ENCODE results near the gene UBE2U. TPM values are rescaled to one million over a fixed set of nuclear protein-coding genes. Genes with fewer than 3 reads are reported as not detected.

UBE2U gene
- total RNA-seq, 1 experiment from 2014 or later = not detected

DNA sequence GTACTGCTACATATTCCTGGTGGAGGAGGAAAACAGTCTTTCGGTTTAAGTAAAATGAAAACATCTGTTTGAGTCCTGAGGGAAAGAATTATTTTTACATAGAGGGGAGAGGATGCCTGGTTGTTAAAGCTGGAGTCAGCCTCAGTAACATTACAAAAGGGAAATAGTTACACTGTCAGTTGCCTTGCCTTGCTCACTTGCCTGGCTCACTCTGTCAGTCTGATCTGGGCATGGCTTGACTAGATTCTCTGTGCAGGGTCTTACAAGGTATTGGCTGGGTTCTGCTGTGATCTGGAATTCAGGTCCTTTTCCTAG is 8.4 kb upstream of the UBE2U start:
- no peaks in the 10 kb centered on the region for H3K36me3 Mint-ChIP-seq (ENCODE audit: insufficient read depth, unreplicated experiment)
- intact Hi-C loops (cut with micrococcal nuclease; ENCODE audit: unreplicated experiment) = no loop called here

DNA sequence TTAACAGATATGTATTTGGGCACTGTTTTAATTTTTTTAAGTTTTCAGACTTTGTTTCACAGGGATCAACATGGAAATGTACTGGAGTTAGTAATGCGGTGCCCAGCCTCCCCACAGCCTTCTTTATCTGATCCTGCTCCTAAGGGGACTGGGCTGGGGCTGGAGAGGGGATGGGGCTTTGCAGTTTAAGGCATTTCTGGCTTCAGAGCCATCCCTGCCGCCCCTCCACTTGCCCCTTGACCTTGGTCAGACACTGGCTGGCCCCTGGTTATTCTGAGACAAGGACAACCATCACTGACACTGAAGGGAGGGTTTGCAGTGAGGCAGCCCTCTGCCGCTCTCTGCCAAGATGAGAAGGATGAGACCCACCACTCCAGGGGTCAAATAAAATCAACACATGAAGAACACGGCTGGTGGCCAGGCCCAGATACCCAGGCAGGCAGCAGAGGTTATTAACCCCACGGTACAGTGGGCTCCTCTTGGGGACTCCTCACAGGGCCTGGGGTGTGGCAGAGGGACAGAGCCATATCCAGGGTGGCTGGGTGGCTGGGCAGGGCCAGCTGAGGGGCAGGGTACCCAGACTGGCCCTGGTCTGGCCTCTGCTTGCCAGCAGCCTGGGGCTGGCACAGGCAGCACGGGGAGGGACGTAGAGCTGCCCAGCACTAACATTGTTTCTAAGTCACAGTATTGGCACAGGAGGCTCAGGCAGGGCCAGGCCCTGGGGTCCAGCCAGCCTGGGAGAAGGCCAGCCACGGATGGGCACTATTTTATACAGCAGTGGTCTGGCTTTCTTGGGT is 7.2 kb upstream of the UBE2U start:
- Mint-ChIP-seq H3K9me3 (ENCODE audit: low read depth, unreplicated experiment) (no peaks in the 10 kb centered on the region), H3K36me3 (ENCODE audit: insufficient read depth, unreplicated experiment) (no peaks in the 10 kb centered on the region), H3K27me3 (ENCODE audit: unreplicated experiment) (no peaks in the 10 kb centered on the region), H3K4me1 (ENCODE audit: low read depth, unreplicated experiment) (no peaks in the 10 kb centered on the region), H3K27ac (ENCODE audit: unreplicated experiment) (no peak overlapping the region), H3K4me3 (ENCODE audit: low read depth, unreplicated experiment) (no peak overlapping the region)
- intact Hi-C loops (cut with micrococcal nuclease; ENCODE audit: unreplicated experiment) = no loop called here
- TF ChIP-seq CTCF (IDR thresholded peaks at IDR 0.05; ENCODE audit: unreplicated experiment) = no peak
- CTCF ChIA-PET = no interaction called here
- no peak for DNase-seq
- BruUV-seq (replicated peaks) = no TSS peak

More for the DNA sequence above, 8.4 kb upstream of the UBE2U start:
- Mint-ChIP-seq H3K27ac (ENCODE audit: unreplicated experiment) (no peak overlapping the region), H3K27me3 (ENCODE audit: unreplicated experiment) (no peaks in the 10 kb centered on the region), H3K4me1 (ENCODE audit: low read depth, unreplicated experiment) (no peaks in the 10 kb centered on the region), H3K9me3 (ENCODE audit: low read depth, unreplicated experiment) (no peaks in the 10 kb centered on the region), H3K4me3 (ENCODE audit: low read depth, unreplicated experiment) (no peak overlapping the region)
- BruUV-seq (replicated peaks) = no TSS peak
- CTCF ChIA-PET = interaction anchor here (1.2 kb wide), 1 partner anchor 19 kb away, joined by 3 read pairs; no protein-coding TSS in a partner anchor
- no peak for TF ChIP-seq CTCF (IDR thresholded peaks at IDR 0.05; ENCODE audit: unreplicated experiment)
- no peak for DNase-seq

DNA sequence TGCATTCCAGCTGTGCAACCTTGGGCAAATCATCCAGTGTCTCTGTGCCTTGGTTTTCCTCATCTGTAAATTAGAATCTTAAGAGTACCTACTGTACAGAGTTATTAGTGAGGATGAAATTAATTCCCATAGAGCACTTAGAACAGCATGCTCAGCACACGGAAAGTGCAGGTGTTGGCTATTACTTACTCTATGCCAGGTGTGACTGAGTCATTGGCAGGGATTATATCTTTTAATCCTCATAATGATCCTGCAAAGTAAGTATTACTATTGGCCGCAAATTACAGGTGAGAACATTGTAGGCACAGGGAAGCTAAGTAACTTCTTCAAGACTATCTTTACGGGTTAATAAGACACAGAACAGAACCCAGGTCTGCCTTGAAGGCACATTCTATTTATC is 6.3 kb upstream of the UBE2U start:
- CTCF ChIA-PET = no interaction called here
- H3K4me1 Mint-ChIP-seq (ENCODE audit: low read depth, unreplicated experiment) = no peaks in the 10 kb centered on the region
- intact Hi-C loops (cut with micrococcal nuclease; ENCODE audit: unreplicated experiment) = no loop called here
- no peak for TF ChIP-seq CTCF (IDR thresholded peaks at IDR 0.05; ENCODE audit: unreplicated experiment)
- H3K27ac Mint-ChIP-seq (ENCODE audit: unreplicated experiment) = no peak overlapping the region
- BruUV-seq (replicated peaks) = no TSS peak
- no peak overlapping the region for H3K4me3 Mint-ChIP-seq (ENCODE audit: low read depth, unreplicated experiment)
- no peaks in the 10 kb centered on the region for H3K9me3 Mint-ChIP-seq (ENCODE audit: low read depth, unreplicated experiment)
- no peaks in the 10 kb centered on the region for H3K36me3 Mint-ChIP-seq (ENCODE audit: insufficient read depth, unreplicated experiment)
- H3K27me3 Mint-ChIP-seq (ENCODE audit: unreplicated experiment) = no peaks in the 10 kb centered on the region
- no peak for DNase-seq

DNA sequence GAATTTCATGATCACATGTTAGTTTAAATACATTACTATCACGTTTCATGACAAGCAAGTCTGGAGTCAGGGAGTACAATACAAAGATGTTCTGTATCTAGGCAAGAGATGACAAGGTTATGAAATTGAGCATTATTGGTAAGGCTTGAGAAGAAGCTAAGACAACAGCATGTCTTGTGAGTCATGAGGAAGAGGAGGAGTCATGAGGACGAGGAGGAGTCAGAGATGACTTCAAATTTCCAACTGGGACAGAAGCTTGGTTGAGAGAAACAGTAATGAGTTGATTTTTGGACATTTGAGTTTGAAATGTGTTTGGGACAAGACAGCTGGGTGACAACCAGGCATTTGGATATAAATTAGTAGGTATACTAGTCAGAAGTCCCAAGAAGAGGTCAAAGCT is 4.3 kb upstream of the UBE2U start:
- Mint-ChIP-seq H3K27ac (ENCODE audit: unreplicated experiment) (no peak overlapping the region), H3K9me3 (ENCODE audit: low read depth, unreplicated experiment) (peaks cover 3% of the 10 kb centered on the region), H3K4me1 (ENCODE audit: low read depth, unreplicated experiment) (no peaks in the 10 kb centered on the region), H3K36me3 (ENCODE audit: insufficient read depth, unreplicated experiment) (no peaks in the 10 kb centered on the region), H3K4me3 (ENCODE audit: low read depth, unreplicated experiment) (no peak overlapping the region), H3K27me3 (ENCODE audit: unreplicated experiment) (no peaks in the 10 kb centered on the region)
- no TSS peak for BruUV-seq (replicated peaks)
- DNase-seq = no peak
- CTCF ChIA-PET = no interaction called here
- intact Hi-C loops (cut with micrococcal nuclease; ENCODE audit: unreplicated experiment) = no loop called here
- TF ChIP-seq CTCF (IDR thresholded peaks at IDR 0.05; ENCODE audit: unreplicated experiment) = no peak

Measured in Calu3 (cell line).